PC-9 (cell line): Measurements from ENCODE around the gene FIGNL2.

Experiments used
- CTCF ChIP-seq: fragments of 200-600 bp; sonication (generic); conservative IDR thresholded peaks from 2 replicates; pipeline ENCODE4 v1.6.1; 2017; ENCODE audit warnings: mixed run types, antibody characterized with exemption, mild to moderate bottlenecking, moderate library complexity
- EZH2 ChIP-seq: fragments of 200-600 bp; sonication (generic); IDR thresholded peaks from 2 replicates; pipeline ENCODE4 v1.8.0; 2017; ENCODE audit warnings: antibody characterized with exemption, low read depth

- no peak for TF ChIP-seq CTCF
- TF ChIP-seq EZH2 = no peak
These were observed 24.1 kb upstream of the FIGNL2 start for GRCh38 chr12:51872689-51872981.
